H1 (cell line): ENCODE measurements around the gene PLCB1. TPM values are rescaled to one million over a fixed set of nuclear protein-coding genes. Genes with fewer than 3 reads are reported as not detected.

Source experiments
- E2F6 ChIP-seq: IDR thresholded peaks from 2 replicates; pipeline ENCODE4 v1.6.1; 2012; ENCODE audit warnings: inconsistent platforms
- EP300 ChIP-seq, 2 experiments: IDR thresholded peaks; 1 replicate in 1 of 2; 2 replicates in 1 of 2; pipeline ENCODE4 v1.6.1; 2011 to 2012; ENCODE audit warnings: low read depth in 2 of 2, low read length in 2 of 2, mild to moderate bottlenecking in 2 of 2, borderline replicate concordance in 1 of 2, inconsistent platforms in 1 of 2, moderate library complexity in 1 of 2
- SIN3A ChIP-seq, 2 experiments: IDR thresholded peaks in 1 of 2; conservative IDR thresholded peaks in 1 of 2; 2 replicates each; pipeline ENCODE4 v1.6.1; 2011 to 2012; ENCODE audit warnings: low read length in 2 of 2, improper control_type of control experiment in 1 of 2, low read depth in 1 of 2, mild to moderate bottlenecking in 1 of 2
- SP1 ChIP-seq: IDR thresholded peaks from 2 replicates; pipeline ENCODE4 v1.6.1; 2011; ENCODE audit warnings: low read depth, low read length
- polyA plus RNA-seq, 7 experiments: library from polyadenylated mRNA; depleted of rRNA in 3 of 7; stranded (reverse) in 5 of 7; unstranded in 2 of 7; fragments of >200 nt in 5 of 7; fragments of 200-250 nt in 2 of 7; gene quantifications; 1 replicate in 5 of 7; 2 replicates in 1 of 7; 4 replicates in 1 of 7; pipeline versions ENCODE4 v1.2.1 to v1.2.3, GENCODE V29; 2011 to 2013; ENCODE audit warnings: missing spikeins in 2 of 7, mixed read lengths in 2 of 7
- total RNA-seq: library from RNA; stranded (reverse); fragmentation: NEBNext Ultra II Directional; extraction: Animal tissue kit (Norgen Biotek cat#: 25700); gene quantifications from 2 replicates; pipeline ENCODE4 v1.2.1, GENCODE V29; 2021

PLCB1 gene
- total and polyA plus RNA-seq, 2 of the 8 experiments (the other 6 are each of a cell fraction or from before 2014, with no cell fraction given): 2.6 to 9.1 TPM

DNA sequence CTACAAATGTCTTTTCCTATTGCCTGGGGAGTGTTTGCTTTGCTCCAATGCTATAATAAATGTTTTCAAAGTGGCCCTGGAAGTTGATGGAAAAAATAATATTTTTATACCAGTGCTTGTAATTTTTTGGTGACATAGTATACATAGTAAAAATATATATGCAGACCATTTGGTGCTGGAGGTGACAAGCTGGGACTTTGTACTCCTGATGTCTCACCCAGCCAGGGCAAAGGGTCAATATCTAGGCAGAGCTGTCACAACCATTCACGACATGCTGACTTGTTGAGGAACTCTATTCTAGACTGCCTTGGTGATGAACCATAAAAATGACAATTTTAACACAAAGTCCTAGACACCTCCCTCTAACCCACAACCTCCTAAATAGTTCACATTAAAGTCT is 203.0 kb downstream of the PLCB1 start (continued):
- TF ChIP-seq E2F6: no peak
- no peak for TF ChIP-seq SP1
- no peak for TF ChIP-seq SIN3A (conservative IDR thresholded peaks at IDR 0.05 in 1 of 2, IDR thresholded peaks at IDR 0.05 in 1 of 2; ENCODE audit: low read depth in 1 of 2, low read length in 2 of 2)
- no peak for TF ChIP-seq EP300 (IDR thresholded peaks at IDR 0.05; ENCODE audit: borderline replicate concordance in 1 of 2, low read depth in 2 of 2, low read length in 2 of 2)
